Subcutaneous adipose tissue (tissue), 4 donors: ENCODE measurements around the gene TSTD2. TPM values are rescaled to one million over a fixed set of nuclear protein-coding genes. Genes with fewer than 3 reads are reported as not detected.

Experiments
- total RNA-seq, 4 donors: library from RNA; depleted of rRNA; stranded (reverse); fragments of >200 nt; gene quantifications; one replicate each; pipeline ENCODE4 v1.1.0, GENCODE V29; 2016
- TF ChIP-seq, protein P1 (sequence below): fragments of 450-650 bp; IDR thresholded peaks from one replicate; pipeline ENCODE4 v1.5.1; 2016; ENCODE audit warnings: low read depth, mild to moderate bottlenecking, control low read depth, antibody characterized with exemption, moderate library complexity

Gene TSTD2
- total RNA-seq, 4 donors from 2014 or later = 15.1 to 31.3 (median 17.1) TPM

DNA sequence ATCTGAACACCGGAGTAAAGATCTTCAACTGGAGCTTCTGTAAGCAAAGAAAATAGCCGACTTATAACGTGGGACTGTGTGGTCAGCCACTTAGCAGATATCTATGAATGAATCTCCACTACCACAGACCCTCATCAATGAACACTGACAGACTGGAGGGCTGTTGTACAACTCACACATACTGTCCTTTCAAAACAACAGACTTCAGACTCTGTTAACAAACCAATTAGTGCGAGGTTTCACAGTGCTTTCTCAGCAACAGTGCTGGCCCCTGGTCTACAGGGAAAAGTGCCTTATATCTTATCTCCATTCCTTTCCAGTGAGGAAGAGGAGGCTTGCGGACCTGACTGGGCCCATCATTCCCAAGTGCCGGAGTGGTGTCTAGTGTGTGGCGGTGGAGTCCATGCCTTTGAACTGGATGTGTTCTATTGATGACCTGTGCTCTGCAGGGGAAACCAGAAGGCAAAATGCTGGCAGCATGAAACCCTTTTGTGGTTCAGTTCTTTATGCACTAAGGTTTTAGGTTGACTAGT is 33.8 kb downstream of the TSTD2 start:
- TF ChIP-seq, protein P1, sequence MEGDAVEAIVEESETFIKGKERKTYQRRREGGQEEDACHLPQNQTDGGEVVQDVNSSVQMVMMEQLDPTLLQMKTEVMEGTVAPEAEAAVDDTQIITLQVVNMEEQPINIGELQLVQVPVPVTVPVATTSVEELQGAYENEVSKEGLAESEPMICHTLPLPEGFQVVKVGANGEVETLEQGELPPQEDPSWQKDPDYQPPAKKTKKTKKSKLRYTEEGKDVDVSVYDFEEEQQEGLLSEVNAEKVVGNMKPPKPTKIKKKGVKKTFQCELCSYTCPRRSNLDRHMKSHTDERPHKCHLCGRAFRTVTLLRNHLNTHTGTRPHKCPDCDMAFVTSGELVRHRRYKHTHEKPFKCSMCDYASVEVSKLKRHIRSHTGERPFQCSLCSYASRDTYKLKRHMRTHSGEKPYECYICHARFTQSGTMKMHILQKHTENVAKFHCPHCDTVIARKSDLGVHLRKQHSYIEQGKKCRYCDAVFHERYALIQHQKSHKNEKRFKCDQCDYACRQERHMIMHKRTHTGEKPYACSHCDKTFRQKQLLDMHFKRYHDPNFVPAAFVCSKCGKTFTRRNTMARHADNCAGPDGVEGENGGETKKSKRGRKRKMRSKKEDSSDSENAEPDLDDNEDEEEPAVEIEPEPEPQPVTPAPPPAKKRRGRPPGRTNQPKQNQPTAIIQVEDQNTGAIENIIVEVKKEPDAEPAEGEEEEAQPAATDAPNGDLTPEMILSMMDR = no peak

DNA sequence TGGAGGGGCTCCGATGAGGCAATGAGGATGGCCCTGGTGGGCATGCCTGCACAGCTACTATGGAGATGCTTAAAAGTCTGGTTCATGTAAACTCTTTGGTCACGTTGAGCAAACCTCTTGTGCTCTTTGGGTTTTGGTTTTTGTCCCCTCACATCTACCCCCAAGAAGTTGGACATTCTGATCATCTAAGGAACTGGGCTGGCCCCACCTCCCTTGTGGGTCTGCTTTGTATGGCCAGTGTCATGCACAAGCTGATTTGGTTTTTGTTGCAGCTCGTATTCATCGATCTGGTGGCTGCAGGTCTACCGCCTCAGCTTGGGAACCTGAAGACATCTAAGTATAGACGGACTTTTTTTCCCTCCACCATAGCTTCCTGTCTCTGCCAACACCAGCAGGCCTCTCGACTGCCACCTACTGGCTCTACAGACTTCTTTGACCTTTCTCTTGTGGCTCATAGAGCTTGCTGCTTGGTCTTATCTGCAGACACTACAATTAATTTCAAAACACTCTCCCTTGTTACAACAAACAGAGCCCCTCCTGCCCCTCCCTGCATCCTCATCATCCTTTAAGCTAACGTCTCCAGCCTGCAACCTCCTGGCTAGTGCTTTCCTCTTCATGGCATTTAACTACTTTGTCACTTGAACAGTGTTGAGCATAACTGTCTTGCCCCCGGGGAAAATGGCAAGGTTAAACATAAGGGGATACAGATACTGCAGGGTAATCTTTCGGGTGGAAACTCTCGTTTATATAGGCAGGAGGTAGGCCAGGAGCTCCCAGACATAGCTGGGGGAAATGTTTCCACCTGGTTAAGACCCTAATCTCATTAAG is 34.5 kb downstream of the TSTD2 start:
- TF ChIP-seq, protein P1 = no peak

DNA sequence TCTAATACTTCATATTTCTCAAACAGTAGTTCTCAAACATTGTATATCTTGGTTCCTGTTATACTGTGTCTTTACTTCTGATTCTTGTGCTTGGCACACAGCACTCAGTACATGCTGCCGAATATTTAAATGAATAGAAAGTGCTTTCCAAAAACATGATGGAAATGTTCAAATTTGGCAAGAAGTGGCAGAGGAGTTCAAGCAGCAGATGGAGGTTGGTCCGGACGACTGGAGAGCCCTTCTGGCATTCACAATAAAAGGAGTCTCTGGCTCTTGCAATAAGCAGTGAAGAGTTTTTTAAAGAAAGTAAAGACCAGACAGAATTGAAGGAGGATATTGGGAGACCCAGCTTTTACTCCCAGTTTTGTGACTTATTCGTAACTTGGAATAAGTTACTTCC is 36.3 kb downstream of the TSTD2 start:
- TF ChIP-seq, protein P1 = no peak

DNA sequence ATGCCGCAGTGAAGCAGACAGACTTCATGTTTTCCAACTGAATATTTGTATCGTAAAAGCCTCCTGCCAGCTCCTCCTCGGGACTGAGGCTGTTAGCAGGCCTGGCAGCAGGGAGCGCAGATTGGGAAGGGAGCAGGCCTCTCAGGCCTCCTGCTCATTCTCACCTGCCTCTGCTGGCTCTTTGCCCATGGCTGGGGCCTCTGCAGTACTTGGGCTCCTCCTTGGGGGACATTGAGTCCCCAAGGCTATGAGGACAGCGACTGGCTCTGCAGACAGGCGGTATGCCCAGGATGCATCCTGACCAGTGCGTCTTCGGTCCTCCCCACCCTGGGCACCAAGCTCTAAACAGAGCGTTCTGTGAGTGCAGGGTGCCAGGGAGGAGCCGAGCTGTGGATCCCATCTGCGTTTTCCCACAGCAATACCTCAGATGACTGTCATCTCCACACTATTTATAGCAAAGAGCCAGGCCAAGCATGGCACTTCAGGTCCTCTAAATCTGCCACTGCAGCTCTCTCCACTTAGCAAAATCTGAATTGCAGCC is 38.7 kb downstream of the TSTD2 start:
- TF ChIP-seq, protein P1 = no peak

DNA sequence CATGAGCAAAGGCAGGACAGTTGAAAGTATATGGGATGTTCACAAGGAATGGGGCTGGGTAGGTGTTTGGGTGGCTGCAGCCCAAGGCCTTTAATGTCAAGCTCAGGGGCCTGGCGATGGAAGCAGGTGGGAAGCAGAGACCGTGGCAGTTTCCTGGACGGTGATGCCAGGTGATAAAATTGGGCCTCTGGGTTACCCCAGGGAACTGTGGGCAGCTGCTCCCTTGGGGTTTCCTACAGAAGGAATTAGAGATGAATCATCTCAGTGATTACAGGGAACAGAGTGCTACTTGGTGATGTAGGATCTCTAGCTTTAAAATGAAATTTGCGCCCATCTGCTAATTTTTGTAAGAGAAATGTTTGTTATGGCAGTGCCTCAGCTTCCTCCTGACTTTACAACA is 39.2 kb downstream of the TSTD2 start:
- TF ChIP-seq, protein P1 = no peak

DNA sequence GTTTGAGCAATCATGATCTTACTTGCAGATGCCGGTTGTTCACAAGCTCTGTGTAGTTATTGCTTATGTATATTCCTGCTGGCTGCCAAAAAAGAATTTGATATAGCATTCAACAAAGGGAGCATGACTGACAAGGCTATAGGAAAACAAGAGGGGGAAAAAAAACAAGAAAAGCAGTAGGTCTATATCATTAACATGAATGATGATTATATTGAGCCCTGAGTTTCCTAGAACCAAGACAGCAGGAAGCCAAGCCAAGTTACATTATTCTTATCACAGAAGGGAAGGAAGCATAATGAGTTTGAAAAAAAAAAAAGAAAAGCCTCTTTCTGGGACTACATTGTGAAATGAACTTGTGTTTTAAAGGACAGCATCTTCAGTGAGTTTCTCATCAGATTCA is 41.0 kb downstream of the TSTD2 start:
- TF ChIP-seq, protein P1 = no peak

DNA sequence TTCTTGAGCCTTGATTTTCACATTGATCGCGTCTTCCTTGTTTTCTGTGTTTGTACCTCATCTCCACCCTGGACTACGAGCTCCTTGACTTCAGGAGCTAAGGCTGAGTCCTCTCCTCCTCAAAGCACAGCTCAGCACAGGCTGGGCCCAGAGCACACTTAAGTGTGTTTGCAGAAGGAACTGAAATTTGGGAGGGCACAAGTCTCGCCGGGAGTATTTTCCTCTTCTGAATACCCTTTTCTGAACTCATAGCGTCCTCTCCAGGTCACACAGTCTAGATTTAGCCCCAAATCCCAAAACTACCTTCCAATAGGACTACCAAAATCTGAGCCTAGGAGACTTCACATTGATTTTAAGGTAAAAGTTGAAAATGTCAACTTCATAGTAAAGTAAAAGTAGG is 41.6 kb downstream of the TSTD2 start:
- TF ChIP-seq, protein P1 = no peak
